HG03064 (cell line): ENCODE results near the gene RNASEH2B.
A peak's percentile ranks its signal among the peaks of the same experiment; 100 is the strongest.

Source experiments
- ATAC-seq: cut with Tn5 transposase; IDR thresholded peaks from one replicate; pipeline ENCODE4 v1.9.1; 2021; ENCODE audit warnings: low read depth; ENCODE audit not compliant: unreplicated experiment

Gene RNASEH2B

DNA sequence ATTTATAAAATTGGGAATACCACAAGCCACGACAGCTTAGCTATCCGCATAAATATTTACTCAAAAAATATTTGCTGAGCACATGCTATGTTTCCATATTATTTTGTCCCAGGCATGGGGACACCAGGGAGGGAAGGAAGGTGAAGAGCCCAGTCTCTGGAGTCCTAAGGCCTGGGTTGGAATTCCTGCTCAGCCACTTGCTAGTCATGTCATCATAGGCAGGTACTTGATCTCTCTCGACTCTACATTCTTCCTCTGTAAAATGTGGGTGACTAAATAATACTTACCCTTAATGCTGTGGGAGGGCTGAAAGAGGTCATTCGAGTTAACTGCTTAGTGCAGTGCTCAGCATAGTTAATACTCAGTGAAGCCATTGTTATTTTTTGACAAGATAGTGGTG, 4.3 kb upstream of the RNASEH2B start:
- no peak for ATAC-seq

DNA sequence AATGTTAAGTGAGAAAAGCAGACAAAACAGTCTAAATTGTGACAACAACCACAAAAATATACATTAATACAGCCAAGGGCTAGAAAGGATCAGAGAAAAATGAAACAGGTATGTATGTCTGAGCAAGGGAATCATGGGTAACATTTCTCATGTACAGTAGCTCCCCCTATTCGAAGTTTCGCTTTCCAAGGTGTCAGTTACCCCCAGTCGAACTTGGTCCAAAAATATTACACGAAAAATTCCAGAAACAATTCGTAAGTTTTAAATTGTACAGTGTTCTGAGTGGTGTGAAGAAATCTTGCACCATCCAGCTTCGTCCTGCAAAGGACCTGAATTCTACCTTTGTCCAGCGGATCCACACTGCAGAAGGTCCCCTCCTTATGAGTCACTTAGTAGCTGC, 1.8 kb upstream of the RNASEH2B start:
- no peak for ATAC-seq

DNA sequence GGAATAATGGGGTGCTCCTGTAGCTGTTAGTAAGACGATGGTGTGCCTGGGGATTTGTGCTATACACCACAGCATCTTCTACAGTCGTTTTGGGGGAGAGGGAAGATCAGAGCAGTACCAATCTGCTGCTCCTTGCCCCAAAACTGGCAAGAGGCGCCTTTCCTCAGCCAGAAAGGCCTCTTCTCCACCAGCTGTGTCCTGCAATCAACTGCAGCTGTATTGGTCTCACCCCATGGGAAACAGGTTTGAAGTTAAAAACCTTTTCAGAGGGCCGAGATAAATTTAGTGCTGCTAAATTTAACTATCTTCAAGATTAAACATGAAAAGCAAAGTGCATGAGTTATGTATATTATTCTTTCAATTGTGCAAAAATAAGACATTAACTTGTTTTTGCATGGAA, 1.2 kb upstream of the RNASEH2B start:
- no peak for ATAC-seq

DNA sequence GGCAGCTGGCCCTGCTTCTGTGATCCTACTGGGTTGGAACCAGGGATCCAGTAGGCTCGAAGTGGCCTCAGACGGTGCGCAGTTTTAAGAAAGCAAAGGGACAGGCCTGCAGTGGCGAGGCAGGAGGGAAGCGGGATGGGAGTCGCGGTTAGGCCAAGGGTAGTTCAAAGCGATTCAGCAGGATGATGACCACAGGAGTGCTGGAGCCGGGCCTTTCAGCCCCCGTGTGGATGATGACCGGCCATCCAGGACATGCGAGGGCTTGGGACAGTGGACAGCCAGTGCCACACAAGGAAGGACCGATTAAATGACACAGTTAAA, 854 bp downstream of the RNASEH2B start:
- ATAC-seq = no peak

DNA sequence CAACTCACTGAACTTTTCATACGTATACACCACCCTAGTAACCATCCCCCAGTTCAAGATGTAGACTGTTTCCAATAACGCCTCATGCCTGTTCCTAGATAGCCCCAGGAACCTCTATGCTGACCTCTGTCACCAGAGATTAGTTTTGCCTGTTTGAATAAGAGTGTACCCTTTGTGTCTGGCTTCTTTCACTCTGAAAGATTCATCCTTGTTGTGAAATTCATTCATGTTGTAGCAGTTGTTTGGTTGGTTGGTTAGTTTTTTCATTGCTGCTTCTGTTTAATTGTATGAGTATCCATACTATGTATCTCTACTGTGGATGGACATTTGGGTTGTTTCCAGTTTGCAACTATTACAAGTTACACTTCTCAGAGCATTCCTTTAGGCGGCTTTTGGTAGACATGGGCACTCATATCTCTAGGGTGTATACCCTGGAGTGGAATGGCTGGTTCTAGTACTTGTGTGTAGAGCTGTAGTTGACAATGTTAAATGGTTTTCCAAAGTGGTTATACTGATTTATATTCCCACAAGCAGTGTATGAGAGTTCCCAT, 1.6 kb downstream of the RNASEH2B start:
- ATAC-seq = no peak

DNA sequence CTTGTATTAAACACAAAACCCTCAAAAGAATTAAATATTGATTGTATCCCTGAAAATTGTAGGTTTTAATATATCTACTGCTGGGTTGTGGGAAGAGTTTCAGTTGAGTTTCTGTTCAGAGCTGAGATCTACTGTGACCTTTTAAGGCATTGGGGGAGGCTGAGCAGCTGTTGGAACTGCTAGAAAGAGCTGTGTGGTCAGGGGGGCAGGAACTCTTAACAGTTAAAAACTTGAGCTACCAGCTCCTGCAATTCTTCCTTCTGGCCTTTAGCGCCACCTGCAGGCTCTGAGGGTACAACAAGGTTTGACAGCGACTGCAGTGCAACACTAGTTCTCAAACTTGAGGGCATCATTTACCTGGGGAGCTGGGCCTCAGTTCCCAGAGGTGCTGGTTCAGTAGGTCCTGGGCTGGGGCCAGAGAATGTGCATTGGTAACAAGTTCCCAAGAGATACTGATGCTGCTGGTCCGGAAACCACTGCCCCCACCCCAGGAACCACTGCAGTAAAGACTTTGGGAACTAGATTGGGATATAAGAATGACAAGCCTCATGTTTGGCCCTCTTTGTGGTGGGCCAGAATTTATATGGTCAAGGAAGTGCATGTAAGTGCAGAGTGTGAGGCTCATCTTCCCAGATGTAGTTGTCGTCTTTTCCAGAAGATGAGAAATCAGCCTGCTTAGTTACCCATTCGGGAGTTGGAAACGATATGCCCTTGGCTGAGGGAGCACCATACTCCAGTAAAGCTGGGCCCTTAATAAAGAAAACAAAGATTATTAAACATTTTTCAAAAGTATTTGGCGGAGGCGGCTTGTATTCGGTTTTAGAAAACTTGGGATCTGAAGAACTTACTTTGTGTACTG, 2.6 kb downstream of the RNASEH2B start:
- peak; percentile 46 for ATAC-seq

DNA sequence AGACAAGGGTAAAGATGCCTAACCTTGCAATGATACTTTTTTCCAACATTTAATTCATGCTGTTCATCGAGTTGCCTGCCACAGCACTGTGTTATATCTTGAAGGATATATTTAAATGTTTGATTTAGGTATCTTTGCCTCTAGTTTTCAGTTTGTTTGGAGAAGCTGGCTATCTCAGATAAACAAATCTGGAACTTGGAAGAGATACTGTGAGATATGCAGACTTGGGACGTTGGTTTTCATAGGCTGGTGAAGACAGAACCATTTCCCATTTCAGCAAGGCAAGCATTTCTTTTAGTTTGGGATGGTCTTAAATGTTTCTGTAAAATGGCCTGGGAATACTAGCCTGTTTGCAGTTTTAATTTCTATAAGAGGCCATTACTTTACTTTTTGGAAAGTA, 3.3 kb downstream of the RNASEH2B start:
- ATAC-seq = no peak

DNA sequence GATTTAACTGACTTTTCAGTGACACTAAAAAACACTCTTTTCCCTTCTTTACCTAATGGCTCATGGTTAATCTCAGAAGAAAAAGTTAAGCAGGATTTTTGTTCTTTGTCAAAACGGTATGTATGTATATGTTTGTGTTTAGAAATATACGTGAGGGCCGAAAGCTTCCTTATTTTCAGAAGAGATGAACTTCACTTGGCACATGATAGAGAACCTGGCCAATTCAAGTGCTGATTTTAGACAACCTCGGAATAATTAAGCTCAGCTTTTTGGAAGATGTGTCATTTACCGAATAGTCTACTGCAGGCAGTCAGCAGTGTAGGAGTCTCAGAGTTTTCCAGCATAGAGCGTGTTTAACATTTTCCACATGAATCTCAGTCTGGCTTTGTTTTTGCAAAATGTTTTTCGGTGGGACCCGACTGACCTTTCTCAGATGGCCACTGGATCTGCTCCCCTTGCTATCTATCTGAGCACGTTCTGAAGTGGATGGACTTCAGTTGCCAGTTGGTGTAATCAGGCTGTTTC, 4.6 kb downstream of the RNASEH2B start:
- no peak for ATAC-seq

DNA sequence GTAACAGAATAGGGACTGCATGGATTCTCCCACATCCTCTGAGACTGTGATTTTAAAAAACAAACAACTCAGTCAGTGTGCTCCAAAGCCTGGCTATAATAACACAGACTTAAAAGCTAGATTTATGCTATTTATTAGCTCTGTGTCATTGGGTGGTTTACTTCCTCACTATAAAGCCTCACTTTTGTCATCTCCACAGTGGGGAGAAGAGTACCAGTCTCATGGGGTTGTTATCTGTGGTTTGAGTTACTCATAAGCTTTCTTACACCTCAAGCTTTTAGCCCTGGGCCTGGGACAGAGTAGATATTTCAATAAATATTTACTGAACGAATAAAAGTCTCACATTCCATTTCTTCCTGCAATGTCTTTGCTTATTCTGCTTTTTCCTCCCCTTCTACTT, 5.3 kb downstream of the RNASEH2B start:
- ATAC-seq = no peak

DNA sequence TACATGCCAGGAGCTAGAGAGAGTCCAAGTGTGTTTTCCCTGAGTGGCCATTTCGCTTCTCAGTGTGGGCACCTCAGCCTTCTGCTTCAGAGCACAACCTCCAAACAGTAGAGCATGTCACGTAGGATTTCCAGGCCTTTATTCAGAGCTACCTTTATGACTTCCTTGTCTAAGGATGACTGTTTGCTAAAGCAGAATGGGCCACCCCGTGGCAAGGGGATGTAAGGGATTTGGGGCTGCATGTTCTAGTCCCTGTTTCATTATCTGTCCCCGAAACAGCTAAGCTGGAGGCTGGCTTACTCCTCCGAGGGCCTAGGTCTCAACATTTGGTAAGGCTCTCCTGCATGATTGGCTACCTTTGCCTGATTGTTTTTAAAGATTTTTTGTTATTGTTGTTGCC, 6.0 kb downstream of the RNASEH2B start:
- no peak for ATAC-seq

DNA sequence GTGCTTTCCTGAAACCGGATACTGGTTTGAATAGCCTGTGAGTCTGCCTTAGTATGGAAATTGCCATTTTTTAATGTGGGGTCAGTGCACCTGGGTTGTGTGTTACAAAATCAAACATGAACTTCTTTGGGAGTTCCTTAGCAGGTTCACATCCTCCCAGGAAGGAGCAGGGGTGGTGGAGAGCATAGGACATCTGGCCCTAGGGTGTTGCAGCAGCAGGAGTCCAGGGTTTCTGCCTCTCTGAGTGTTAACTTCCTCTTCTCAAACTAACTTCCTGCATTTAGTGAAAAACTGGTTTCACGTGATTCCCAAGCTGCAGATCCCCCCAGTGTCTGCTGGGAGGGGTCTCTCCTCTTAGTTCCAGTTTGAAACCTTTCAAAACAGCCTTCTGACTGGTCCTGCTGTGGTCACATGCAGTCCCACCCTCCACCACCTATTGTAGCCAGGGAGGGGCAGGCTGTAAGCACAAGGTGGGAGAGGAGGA, 7.2 kb downstream of the RNASEH2B start:
- no peak for ATAC-seq

DNA sequence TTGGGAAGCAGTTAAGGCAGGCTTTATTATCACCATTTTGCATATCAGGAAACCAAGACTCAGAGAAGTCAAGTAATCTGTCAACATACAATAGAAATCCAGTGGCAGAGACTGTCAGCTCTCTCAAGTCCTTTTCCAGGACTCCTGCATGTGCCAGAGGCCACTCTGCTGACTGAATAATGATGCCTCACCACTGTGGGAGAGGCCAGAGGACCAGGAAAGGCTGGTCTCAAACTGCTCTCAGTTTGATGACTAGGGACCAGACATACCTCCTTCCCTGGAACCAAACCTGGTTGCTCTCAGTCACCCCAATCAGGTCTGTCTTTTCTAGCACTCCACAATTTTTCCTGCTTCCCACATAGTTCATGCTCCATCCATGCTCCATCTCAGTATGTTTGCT, 8.0 kb downstream of the RNASEH2B start:
- no peak for ATAC-seq

DNA sequence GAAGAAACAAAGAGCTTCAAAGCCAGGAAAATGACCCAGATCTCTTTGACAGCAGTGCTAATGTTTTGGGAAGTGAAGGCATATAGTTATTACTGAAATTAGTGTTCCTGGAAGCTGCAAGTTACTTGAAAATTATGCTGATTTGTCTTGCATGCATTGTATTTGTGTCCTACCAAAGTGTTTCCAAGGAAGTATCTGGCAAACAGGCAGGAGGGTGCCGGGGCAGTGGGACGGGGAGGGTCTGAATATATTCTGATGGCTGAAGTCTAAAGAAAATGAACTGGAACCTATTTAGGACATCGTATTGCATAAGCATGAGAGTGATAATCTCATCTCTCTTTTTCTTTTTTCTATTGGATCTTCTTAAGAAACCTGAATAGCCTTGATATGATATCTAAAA, 9.0 kb downstream of the RNASEH2B start:
- ATAC-seq = no peak

DNA sequence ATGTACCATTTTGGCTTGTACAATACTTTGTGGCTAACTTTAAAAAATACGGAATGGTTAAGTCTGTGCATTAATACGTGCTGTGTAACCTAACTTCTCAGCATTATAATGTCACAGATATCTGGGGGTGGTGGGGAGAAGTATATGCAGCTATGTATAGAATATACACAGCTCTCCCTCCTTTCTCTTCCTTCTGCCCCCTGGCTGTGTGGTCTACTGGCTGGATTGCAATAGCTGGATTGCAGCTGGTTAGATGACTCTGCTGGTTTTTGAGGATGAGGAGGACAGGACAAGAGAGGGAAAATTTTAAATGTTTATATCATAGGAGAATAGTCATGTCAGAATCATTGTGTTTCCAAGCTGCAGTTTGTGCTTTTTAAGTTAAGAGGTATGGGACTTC, 9.7 kb downstream of the RNASEH2B start:
- no peak for ATAC-seq

DNA sequence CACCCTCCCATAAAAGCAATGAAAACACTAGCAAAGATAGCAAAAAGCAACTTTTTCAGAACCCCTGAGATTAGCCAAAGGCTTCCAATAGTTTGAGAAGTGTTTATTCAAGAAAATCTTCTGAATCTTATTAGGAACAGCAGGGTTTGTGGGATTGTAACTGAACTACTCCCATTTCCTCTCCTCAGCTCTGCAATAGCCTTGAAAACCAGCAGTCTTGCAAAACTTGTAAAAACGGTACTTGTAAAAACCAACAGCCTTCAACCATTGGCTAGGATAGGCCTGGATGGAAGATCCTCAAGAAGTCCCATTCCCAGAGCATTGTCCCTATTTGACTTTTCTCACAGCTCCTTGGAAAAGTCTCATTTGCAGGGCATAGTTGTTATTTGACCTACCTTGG, 12.1 kb downstream of the RNASEH2B start:
- ATAC-seq = no peak

DNA sequence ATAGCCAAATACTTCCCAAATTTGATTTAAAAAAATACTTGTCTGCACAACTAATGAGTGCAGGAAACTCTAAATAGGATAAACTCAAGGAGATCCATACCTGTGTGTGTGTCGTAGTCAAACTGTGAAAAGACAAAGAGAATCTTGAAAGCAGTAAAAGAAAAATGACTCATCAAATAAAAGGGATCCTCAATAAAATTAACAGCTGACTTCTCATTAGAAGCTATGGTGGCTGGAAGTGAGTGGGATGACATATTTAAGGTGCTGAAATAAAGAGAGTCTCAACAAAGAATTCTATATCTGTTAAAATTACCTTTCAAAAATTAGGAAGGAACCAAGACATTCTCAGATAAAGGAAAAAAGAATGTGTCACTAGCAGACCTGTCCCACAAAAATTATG, 13.7 kb downstream of the RNASEH2B start:
- no peak for ATAC-seq

DNA sequence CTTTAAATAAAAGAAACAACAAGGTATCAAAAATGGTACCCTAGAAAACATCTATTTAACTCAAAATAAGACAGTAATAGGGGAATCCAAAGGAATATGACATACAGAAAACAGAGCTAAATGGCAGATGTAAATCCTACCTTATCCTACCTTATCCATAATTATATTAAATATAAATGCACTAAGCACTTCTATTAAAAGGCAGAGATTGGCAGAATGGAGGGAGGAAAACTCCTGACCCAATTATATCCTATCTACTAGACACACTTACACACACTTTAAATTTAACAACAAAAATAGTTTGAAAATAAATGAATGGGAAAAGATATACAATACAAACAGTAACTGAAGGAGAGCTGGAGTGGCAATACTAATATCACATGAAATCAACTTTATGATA, 14.4 kb downstream of the RNASEH2B start:
- no peak for ATAC-seq

DNA sequence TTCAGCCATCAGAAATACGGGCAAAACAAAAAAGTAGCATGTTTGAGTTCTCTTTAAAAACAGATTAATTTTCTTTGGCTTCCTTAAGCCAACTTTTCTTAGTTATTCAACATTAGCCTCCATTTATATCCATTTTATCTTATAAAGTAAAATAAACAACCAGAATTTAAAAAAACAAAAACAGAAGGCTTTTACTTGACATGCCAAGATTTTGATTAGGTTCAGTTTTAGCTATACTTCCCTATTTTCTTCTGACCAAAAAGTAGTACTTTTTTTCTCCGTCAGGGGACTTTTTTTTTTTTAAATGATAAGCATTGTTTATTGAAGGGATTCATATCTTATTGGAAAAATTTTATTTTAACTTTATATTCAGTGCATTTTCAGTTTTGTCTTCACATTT, 18.1 kb downstream of the RNASEH2B start:
- no peak for ATAC-seq

DNA sequence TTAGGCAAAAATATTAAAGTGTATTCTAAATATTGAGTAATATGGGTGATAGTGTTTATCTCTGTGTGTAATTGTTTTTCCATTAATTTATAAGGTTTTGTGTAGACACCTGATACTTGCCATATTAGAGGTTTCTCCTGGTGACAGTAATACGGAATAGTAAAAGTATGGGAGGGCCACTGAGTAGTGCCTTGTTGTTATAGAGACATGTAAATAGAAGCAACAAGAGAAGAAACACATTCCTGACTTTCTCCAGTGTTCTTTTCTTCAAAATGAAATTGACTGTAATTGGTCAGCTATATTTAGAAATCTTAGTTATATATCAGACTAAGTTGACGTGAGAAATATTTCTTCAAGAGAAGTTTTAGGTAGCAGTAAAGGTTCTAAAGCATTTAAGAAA, 18.5 kb downstream of the RNASEH2B start:
- no peak for ATAC-seq

DNA sequence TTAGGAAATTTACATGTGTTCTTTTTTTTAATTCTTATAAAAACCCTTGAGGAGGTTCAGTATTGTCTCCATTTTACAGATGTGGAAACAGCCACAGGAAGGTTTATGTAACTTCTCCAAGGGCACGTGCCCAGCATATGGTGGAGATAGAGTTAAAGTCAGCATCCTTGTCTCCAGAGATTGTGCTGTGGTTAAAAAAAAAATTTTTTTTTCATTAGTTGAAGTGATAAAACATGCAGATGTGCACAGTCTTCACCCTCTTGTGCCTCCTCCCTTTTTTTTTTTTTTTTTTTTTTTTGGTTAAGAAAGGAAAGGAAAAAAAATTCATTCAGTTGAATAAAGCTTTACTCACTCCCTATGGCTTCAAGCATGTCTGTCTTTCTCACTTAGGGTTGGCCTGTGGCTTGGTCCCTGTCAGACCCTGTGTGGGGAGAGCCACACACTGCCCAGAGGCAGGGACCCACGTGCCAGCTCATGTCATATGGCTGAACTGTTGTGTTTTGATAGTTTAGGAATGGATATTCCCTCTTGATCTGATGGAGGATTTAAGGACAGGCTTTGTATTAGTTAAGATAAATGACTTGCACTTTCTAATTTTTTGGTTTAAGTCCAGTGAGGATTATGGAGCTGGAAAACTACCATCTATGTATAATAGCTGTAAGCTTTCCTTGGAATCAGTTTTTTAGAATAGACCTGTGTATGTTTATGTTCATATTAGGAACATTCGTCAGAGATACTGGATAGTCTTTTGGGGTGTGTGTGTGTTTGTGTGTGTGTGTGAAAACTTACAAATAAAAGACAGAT, 19.3 kb downstream of the RNASEH2B start:
- no peak for ATAC-seq

DNA sequence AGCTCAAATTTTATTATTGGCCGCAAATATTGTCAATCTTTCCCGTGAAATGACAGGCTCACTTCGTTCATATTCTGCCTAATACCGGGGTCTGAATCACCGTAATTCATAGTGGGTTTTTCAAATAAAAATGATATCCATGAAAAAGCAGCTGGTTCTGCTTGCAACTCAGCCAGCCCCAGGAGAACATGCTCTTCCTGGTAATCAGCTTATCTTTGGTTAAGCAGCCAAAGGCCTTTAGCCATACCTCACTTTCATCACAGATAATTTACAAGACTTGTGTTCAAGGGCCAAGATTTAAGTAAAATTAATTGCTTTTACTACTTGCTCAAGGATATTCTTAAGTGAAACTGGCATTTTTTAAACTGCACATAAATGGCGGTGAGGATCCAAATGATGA, 22.5 kb downstream of the RNASEH2B start:
- no peak for ATAC-seq
